ENCODE data around the gene KIRREL3.

The KIRREL3 gene

DNA sequence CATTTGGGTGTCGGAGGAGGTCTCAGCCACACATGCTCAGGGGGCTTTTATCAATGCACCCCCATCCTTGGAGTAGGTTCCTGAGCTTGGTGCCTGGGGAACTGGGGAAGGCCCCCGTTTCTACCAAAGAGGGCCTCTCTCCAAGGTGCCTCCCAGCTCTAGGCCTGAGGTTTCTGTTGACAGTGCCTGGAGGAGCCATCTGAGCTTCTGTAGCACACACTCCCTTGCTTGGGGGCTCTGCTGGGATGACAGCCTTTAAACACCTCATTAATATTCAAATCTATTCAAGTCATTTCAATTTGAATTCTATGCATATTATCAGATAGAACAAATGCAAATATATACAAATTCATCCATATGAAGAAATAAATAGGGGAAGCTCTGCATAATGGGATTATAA is 18.9 kb downstream of the KIRREL3 start:
- TF ChIP-seq EZH2phosphoT487 (conservative IDR thresholded peaks at IDR 0.05; ENCODE audit: low read length), result no peak
- no peaks in the 10 kb centered on the region for H3K79me2 ChIP-seq (ENCODE audit: insufficient read depth, low read length)
- H3K4me2 ChIP-seq (ENCODE audit: low read depth, low read length, poor library complexity, severe bottlenecking), result no peak overlapping the region
- no peaks in the 10 kb centered on the region for H3K9me3 ChIP-seq (ENCODE audit: insufficient read depth, low read length)
- no peak overlapping the region for H2AFZ ChIP-seq (ENCODE audit: low read depth, low read length, severe bottlenecking)
- no peaks in the 10 kb centered on the region for H3K36me3 ChIP-seq (ENCODE audit: low read length)
- no peaks in the 10 kb centered on the region for H3F3A ChIP-seq (ENCODE audit: insufficient read depth)
- no peak overlapping the region for H3K4me3 ChIP-seq (ENCODE audit: insufficient read depth, low read length, poor library complexity, severe bottlenecking)
- H3K9me2 ChIP-seq (replicated peaks; ENCODE audit: insufficient read depth, low read length), result no peaks in the 10 kb centered on the region
- H3K27ac ChIP-seq (ENCODE audit: low read depth, low read length), result no peak overlapping the region
- H4K20me1 ChIP-seq (ENCODE audit: low read depth, low read length), result no peaks in the 10 kb centered on the region
- H3K9ac ChIP-seq (ENCODE audit: low read length), result no peak overlapping the region
- no peaks in the 10 kb centered on the region for H3K27me3 ChIP-seq (ENCODE audit: low read length)

DNA sequence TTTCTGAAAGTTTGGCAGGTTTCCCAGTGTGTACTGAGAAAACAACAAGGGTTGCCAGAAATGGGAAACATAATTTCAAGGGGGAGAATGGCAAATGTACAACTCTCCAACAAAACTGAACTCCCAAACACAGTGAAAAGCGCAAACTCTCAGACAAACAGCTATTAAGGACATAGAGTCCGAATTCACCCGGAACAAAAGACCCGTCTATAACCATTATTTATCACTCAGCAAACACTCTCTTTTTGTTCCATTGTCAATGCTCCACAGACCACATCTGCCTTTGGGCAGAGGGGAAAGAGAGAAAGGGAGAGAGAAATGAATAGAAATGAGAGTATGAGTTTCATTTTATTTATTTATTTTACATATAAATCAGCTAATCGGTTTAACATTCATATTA is 21.7 kb downstream of the KIRREL3 start:
- Histone ChIP-seq H3K27ac (ENCODE audit: low read depth, low read length) (no peak overlapping the region), H3K79me2 (ENCODE audit: insufficient read depth, low read length) (no peaks in the 10 kb centered on the region), H4K20me1 (ENCODE audit: low read depth, low read length) (no peaks in the 10 kb centered on the region), H3K4me2 (ENCODE audit: low read depth, low read length, poor library complexity, severe bottlenecking) (no peak overlapping the region), H3F3A (ENCODE audit: insufficient read depth) (no peaks in the 10 kb centered on the region), H3K36me3 (ENCODE audit: low read length) (no peaks in the 10 kb centered on the region), H2AFZ (ENCODE audit: low read depth, low read length, severe bottlenecking) (no peak overlapping the region), H3K9me2 (replicated peaks; ENCODE audit: insufficient read depth, low read length) (no peaks in the 10 kb centered on the region), H3K27me3 (ENCODE audit: low read length) (no peaks in the 10 kb centered on the region), H3K9ac (ENCODE audit: low read length) (no peak overlapping the region), H3K9me3 (ENCODE audit: insufficient read depth, low read length) (no peaks in the 10 kb centered on the region), H3K4me3 (ENCODE audit: insufficient read depth, low read length, poor library complexity, severe bottlenecking) (no peak overlapping the region)
- TF ChIP-seq, protein P1, sequence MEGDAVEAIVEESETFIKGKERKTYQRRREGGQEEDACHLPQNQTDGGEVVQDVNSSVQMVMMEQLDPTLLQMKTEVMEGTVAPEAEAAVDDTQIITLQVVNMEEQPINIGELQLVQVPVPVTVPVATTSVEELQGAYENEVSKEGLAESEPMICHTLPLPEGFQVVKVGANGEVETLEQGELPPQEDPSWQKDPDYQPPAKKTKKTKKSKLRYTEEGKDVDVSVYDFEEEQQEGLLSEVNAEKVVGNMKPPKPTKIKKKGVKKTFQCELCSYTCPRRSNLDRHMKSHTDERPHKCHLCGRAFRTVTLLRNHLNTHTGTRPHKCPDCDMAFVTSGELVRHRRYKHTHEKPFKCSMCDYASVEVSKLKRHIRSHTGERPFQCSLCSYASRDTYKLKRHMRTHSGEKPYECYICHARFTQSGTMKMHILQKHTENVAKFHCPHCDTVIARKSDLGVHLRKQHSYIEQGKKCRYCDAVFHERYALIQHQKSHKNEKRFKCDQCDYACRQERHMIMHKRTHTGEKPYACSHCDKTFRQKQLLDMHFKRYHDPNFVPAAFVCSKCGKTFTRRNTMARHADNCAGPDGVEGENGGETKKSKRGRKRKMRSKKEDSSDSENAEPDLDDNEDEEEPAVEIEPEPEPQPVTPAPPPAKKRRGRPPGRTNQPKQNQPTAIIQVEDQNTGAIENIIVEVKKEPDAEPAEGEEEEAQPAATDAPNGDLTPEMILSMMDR (IDR thresholded peaks at IDR 0.05; ENCODE audit: insufficient read depth, low read length, poor library complexity, severe bottlenecking), result no peak
- no peak for TF ChIP-seq EZH2phosphoT487 (conservative IDR thresholded peaks at IDR 0.05; ENCODE audit: low read length)

DNA sequence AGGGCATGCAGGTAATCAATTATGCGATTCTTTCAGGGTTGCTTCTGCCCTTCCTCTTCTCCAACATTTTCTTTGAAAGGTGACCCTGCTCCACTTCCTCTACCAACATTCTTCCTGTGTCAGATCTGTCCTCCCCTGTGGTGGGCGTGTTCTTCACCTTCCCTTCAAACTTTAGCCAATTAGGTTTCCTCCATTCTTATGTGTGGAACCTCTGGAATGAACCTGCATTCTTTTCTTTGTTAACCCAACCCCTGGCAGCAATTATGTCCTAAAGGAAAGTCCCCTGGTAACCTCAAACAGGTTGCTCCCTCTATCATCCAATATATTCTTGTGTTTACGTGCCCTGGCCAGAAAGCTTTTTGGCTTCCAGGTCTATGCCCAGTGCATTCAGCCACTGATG is 22.4 kb downstream of the KIRREL3 start:
- Histone ChIP-seq H3K4me3 (ENCODE audit: insufficient read depth, low read length, poor library complexity, severe bottlenecking) (no peak overlapping the region), H3K36me3 (ENCODE audit: low read length) (no peaks in the 10 kb centered on the region), H3K27ac (ENCODE audit: low read depth, low read length) (no peak overlapping the region), H4K20me1 (ENCODE audit: low read depth, low read length) (no peaks in the 10 kb centered on the region), H3F3A (ENCODE audit: insufficient read depth) (no peaks in the 10 kb centered on the region), H3K79me2 (ENCODE audit: insufficient read depth, low read length) (no peaks in the 10 kb centered on the region), H3K9ac (ENCODE audit: low read length) (no peak overlapping the region), H3K4me2 (ENCODE audit: low read depth, low read length, poor library complexity, severe bottlenecking) (no peak overlapping the region), H3K9me2 (replicated peaks; ENCODE audit: insufficient read depth, low read length) (no peaks in the 10 kb centered on the region), H3K9me3 (ENCODE audit: insufficient read depth, low read length) (no peaks in the 10 kb centered on the region), H3K27me3 (ENCODE audit: low read length) (no peaks in the 10 kb centered on the region), H2AFZ (ENCODE audit: low read depth, low read length, severe bottlenecking) (no peak overlapping the region)
- TF ChIP-seq, protein P1 (IDR thresholded peaks at IDR 0.05; ENCODE audit: insufficient read depth, low read length, poor library complexity, severe bottlenecking), result no peak
- no peak for TF ChIP-seq EZH2phosphoT487 (conservative IDR thresholded peaks at IDR 0.05; ENCODE audit: low read length)

- Histone ChIP-seq H3K9me3 (ENCODE audit: insufficient read depth, low read length) (no peaks in the 10 kb centered on the region), H3K27me3 (ENCODE audit: low read length) (no peaks in the 10 kb centered on the region), H3F3A (ENCODE audit: insufficient read depth) (no peaks in the 10 kb centered on the region), H3K79me2 (ENCODE audit: insufficient read depth, low read length) (no peaks in the 10 kb centered on the region), H3K27ac (ENCODE audit: low read depth, low read length) (no peak overlapping the region), H3K9ac (ENCODE audit: low read length) (no peak overlapping the region), H3K4me3 (ENCODE audit: insufficient read depth, low read length, poor library complexity, severe bottlenecking) (no peak overlapping the region), H2AFZ (ENCODE audit: low read depth, low read length, severe bottlenecking) (no peak overlapping the region), H3K9me2 (replicated peaks; ENCODE audit: insufficient read depth, low read length) (no peaks in the 10 kb centered on the region), H3K4me2 (ENCODE audit: low read depth, low read length, poor library complexity, severe bottlenecking) (no peak overlapping the region), H3K36me3 (ENCODE audit: low read length) (no peaks in the 10 kb centered on the region), H4K20me1 (ENCODE audit: low read depth, low read length) (no peaks in the 10 kb centered on the region)
- TF ChIP-seq, protein P1 (IDR thresholded peaks at IDR 0.05; ENCODE audit: insufficient read depth, low read length, poor library complexity, severe bottlenecking), result no peak
- TF ChIP-seq EZH2phosphoT487 (conservative IDR thresholded peaks at IDR 0.05; ENCODE audit: low read length), result no peak
Observed at GRCh38 chr11:126973051-126973450, 27.5 kb downstream of the KIRREL3 start.

All from SU-DHL-6 (cell line).